ENCODE measurements around the gene CPXM1. TPM values are rescaled to one million over a fixed set of nuclear protein-coding genes. Genes with fewer than 3 reads are reported as not detected.

Gene CPXM1
- polyA plus RNA-seq, 3 donors, result 0.05 TPM; not detected in 2

DNA sequence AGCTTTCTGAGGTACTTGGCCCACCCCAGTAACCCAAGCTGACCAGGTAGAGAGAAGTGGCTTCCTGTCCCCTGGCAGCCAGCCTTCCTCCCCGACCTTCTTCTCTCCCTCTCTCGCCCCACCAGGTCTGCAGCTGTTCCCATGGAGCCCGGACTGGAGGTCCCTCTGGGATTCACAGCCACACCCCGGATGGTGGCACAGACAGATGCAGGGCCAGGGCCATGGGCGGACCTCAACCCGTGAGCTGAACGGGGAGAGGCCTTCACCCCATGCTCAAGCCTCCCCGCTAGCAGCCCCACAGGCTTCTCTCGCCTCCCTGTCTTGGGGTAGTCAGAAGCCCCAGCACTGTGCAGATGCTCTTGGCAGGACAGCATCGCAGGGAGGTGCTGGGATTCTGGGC, 41.3 kb downstream of the CPXM1 start:
- no peak for TF ChIP-seq CTCF (IDR thresholded peaks at IDR 0.05)
- H3K4me3 Mint-ChIP-seq, result no peak overlapping the region
- no peak for DNase-seq
- Histone ChIP-seq H3K79me2 (ENCODE audit: insufficient read depth, low read length) (no peaks in the 10 kb centered on the region), H3K9me3 (replicated peaks in 1 of 2; ENCODE audit: control insufficient read depth in 1 of 2, insufficient read depth in 1 of 2, low read length in 2 of 2) (no peaks in the 10 kb centered on the region), H4K20me1 (ENCODE audit: insufficient read depth, low read length) (no peaks in the 10 kb centered on the region), H2AFZ (ENCODE audit: insufficient read depth, low read depth, low read length, poor library complexity, severe bottlenecking) (no peak overlapping the region), H3K36me3 (replicated peaks in 1 of 2; ENCODE audit: control insufficient read depth in 1 of 2, insufficient read depth in 2 of 2, low read length in 2 of 2) (no peaks in the 10 kb centered on the region), H3K27me3 (ENCODE audit: control insufficient read depth in 2 of 2, insufficient read depth in 2 of 2, low read length in 2 of 2) (peaks cover 0 to 20% of the 10 kb centered on the region in 2 donors), H3K4me1 (ENCODE audit: control insufficient read depth in 1 of 2, insufficient read depth in 2 of 2, low read length in 2 of 2) (no peaks in the 10 kb centered on the region), H3K4me3 (replicated peaks in 1 of 3; ENCODE audit: low read depth in 2 of 3, low read length in 3 of 3) (no peak overlapping the region), H3K9ac (ENCODE audit: insufficient read depth, low read length, poor library complexity, severe bottlenecking) (no peak overlapping the region), H3K4me2 (replicated peaks; ENCODE audit: extremely low read depth, low read length, poor library complexity, severe bottlenecking) (no peak overlapping the region), H3K27ac (ENCODE audit: low read depth in 1 of 2, low read length in 2 of 2) (no peak overlapping the region)
- H3K27ac Mint-ChIP-seq, result no peak overlapping the region
- intact Hi-C loops (cut with micrococcal nuclease), result no loop called here
- no peaks in the 10 kb centered on the region for H3K36me3 Mint-ChIP-seq
- H3K9me3 Mint-ChIP-seq, result peaks cover 0 to 3% (median 0%) of the 10 kb centered on the region in 7 donors
- no peaks in the 10 kb centered on the region for H3K4me1 Mint-ChIP-seq
- H3K27me3 Mint-ChIP-seq (ENCODE audit: low read depth in 3 of 3), result peaks cover 22 to 34% (median 22%) of the 10 kb centered on the region in 3 donors
- WGBS (ENCODE audit: insufficient coverage), result 96% methylated on average over 8 of the region's 10 CpGs

GRCh38 chr20:2757969-2758368, 42.5 kb downstream of the CPXM1 start:
- peaks cover 9 to 32% of the 10 kb centered on the region in 2 donors for H3K27me3 ChIP-seq (ENCODE audit: control insufficient read depth in 2 of 2, insufficient read depth in 2 of 2, low read length in 2 of 2)

More at GRCh38 chr20:2757969-2758368, 42.5 kb downstream of the CPXM1 start:
- Histone ChIP-seq H2AFZ (ENCODE audit: insufficient read depth, low read depth, low read length, poor library complexity, severe bottlenecking) (no peak overlapping the region), H3K9me3 (replicated peaks in 1 of 2; ENCODE audit: control insufficient read depth in 1 of 2, insufficient read depth in 1 of 2, low read length in 2 of 2) (no peaks in the 10 kb centered on the region), H3K4me1 (ENCODE audit: control insufficient read depth in 1 of 2, insufficient read depth in 2 of 2, low read length in 2 of 2) (peaks cover 4% of the 10 kb centered on the region in 2 donors), H3K4me3 (replicated peaks in 1 of 3; ENCODE audit: low read depth in 2 of 3, low read length in 3 of 3) (no peak overlapping the region), H3K9ac (ENCODE audit: insufficient read depth, low read length, poor library complexity, severe bottlenecking) (no peak overlapping the region), H3K36me3 (replicated peaks in 1 of 2; ENCODE audit: control insufficient read depth in 1 of 2, insufficient read depth in 2 of 2, low read length in 2 of 2) (no peaks in the 10 kb centered on the region), H3K4me2 (replicated peaks; ENCODE audit: extremely low read depth, low read length, poor library complexity, severe bottlenecking) (no peak overlapping the region), H3K27ac (ENCODE audit: low read depth in 1 of 2, low read length in 2 of 2) (no peak overlapping the region), H4K20me1 (ENCODE audit: insufficient read depth, low read length) (no peaks in the 10 kb centered on the region), H3K79me2 (ENCODE audit: insufficient read depth, low read length) (no peaks in the 10 kb centered on the region)
- no peak for DNase-seq
- Mint-ChIP-seq H3K4me1 (peaks cover 4% of the 10 kb centered on the region), H3K4me3 (no peak overlapping the region), H3K9me3 (peaks cover 0 to 7% (median 0%) of the 10 kb centered on the region in 7 donors), H3K27me3 (ENCODE audit: low read depth in 3 of 3) (peaks cover 33 to 46% (median 34%) of the 10 kb centered on the region in 3 donors), H3K36me3 (peaks cover 3 to 10% of the 10 kb centered on the region in 2 donors), H3K27ac (no peak overlapping the region)
- WGBS (ENCODE audit: insufficient coverage), result 89% methylated on average over 4 of the region's 5 CpGs
- intact Hi-C loops (cut with micrococcal nuclease), result no loop called here
- no peak for TF ChIP-seq CTCF (IDR thresholded peaks at IDR 0.05)
